GM23338 (cell line): ENCODE data around the gene PUM2.

Experiments used
- CREB1 ChIP-seq: fragments of 250-450 bp; sonication (Bioruptor Pico); IDR thresholded peaks from 2 replicates; pipeline ENCODE4 v1.5.0; 2020; ENCODE audit warnings: low read depth, mild to moderate bottlenecking, moderate library complexity
- CTCF ChIP-seq, 2 experiments: fragments of 200-600 bp in 1 of 2; sonication (generic) in 1 of 2; conservative IDR thresholded peaks; 2 replicates each; pipeline versions ENCODE4 v1.5.1 to v1.6.1; 2016 to 2017; ENCODE audit warnings: antibody characterized with exemption in 2 of 2, low read depth in 2 of 2, mild to moderate bottlenecking in 2 of 2, moderate library complexity in 1 of 2
- EZH2 ChIP-seq: fragments of 200-600 bp; sonication (generic); IDR thresholded peaks from one replicate; pipeline ENCODE4 v1.8.0; 2017; ENCODE audit warnings: antibody characterized with exemption, mild to moderate bottlenecking, low read depth; ENCODE audit not compliant: unreplicated experiment
- EZH2phosphoT487 ChIP-seq: fragments of 200-600 bp; sonication (generic); IDR thresholded peaks from one replicate; pipeline ENCODE4 v1.8.1; 2018; ENCODE audit warnings: antibody characterized with exemption; ENCODE audit not compliant: unreplicated experiment
- POLR2AphosphoS5 ChIP-seq: IDR thresholded peaks from 2 replicates; pipeline ENCODE4 v1.6.1; 2016; ENCODE audit warnings: antibody characterized with exemption, low read depth
- ZNF331 ChIP-seq: fragments of 250-450 bp; sonication (Bioruptor Pico); IDR thresholded peaks from 2 replicates; pipeline ENCODE4 v1.5.0; 2020; ENCODE audit warnings: low read depth, mild to moderate bottlenecking, moderate library complexity
- TF ChIP-seq, protein P1 (sequence below): IDR thresholded peaks from 2 replicates; pipeline ENCODE4 v1.6.1; 2016; ENCODE audit warnings: antibody characterized with exemption

DNA sequence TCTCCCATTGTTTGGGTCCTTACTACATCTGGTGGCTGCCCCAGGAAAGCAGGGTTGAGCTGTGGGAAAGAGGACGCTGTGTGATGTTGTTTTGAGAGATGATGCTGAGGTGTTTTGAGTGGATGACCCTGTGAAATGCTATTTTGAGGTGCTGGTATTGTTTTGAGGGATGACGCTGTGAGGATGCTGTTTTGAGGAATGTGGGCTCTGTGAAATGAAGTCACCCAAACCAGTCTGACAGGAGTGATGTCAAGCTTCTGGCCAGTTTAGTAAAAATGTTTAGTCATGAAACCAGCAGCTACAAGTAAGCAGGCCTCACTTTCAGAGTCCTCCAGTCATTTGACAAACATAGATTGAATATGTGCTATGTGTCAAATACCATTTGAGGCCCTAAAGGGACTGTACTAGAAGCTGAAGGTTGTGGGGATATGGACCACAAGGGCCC is 16.1 kb upstream of the PUM2 start:
- TF ChIP-seq POLR2AphosphoS5, result no peak
- no peak for TF ChIP-seq CTCF (conservative IDR thresholded peaks at IDR 0.05; ENCODE audit: low read depth in 2 of 2)
- TF ChIP-seq EZH2, result no peak
- no peak for TF ChIP-seq CREB1
- TF ChIP-seq EZH2phosphoT487, result no peak
- no peak for TF ChIP-seq ZNF331
- TF ChIP-seq, protein P1, sequence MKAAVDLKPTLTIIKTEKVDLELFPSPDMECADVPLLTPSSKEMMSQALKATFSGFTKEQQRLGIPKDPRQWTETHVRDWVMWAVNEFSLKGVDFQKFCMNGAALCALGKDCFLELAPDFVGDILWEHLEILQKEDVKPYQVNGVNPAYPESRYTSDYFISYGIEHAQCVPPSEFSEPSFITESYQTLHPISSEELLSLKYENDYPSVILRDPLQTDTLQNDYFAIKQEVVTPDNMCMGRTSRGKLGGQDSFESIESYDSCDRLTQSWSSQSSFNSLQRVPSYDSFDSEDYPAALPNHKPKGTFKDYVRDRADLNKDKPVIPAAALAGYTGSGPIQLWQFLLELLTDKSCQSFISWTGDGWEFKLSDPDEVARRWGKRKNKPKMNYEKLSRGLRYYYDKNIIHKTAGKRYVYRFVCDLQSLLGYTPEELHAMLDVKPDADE, result no peak
